Activated naive CD4-positive, alpha-beta T cell treated with Interleukin-2 at 50 U/mL for 16 hours (primary cell): ENCODE data around the gene TGM5.
"Not testable (repeated sequence)": the region's sequence is repeated elsewhere in the genome, so short reads cannot be mapped to it uniquely, and the experiment has no call there.

ENCODE experiments used
- DNase-seq: peaks from one replicate; pipeline ENCODE4 v3.0.0-alpha.2; 2020

Gene TGM5, protein sequence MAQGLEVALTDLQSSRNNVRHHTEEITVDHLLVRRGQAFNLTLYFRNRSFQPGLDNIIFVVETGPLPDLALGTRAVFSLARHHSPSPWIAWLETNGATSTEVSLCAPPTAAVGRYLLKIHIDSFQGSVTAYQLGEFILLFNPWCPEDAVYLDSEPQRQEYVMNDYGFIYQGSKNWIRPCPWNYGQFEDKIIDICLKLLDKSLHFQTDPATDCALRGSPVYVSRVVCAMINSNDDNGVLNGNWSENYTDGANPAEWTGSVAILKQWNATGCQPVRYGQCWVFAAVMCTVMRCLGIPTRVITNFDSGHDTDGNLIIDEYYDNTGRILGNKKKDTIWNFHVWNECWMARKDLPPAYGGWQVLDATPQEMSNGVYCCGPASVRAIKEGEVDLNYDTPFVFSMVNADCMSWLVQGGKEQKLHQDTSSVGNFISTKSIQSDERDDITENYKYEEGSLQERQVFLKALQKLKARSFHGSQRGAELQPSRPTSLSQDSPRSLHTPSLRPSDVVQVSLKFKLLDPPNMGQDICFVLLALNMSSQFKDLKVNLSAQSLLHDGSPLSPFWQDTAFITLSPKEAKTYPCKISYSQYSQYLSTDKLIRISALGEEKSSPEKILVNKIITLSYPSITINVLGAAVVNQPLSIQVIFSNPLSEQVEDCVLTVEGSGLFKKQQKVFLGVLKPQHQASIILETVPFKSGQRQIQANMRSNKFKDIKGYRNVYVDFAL

DNA sequence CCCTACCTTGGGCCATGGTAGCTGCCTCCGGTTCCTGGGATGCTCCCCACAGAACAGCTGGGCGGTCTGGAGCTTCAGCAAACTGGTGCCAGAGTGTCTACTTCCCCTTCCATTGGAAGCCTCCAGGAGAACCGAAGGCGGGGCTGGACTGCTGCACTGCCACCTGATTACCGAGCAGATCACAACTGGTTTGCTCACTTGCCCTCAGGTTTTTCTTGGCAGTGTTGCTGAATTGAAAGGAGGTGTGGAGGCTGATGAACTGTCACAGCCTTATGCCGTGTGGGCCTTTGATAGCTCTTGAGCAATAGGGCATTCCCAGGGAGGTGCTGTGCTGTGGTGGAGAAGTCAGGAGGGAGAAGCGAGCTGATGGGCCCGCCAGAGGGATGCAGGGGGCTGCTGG is at the start of gene TGM5:
Gene TGM5, minus strand, starts transcription at position 95 of the 400 bp plus-strand sequence. Its CDS starts 79 bp downstream, at position 16.
- no peak for DNase-seq

DNA sequence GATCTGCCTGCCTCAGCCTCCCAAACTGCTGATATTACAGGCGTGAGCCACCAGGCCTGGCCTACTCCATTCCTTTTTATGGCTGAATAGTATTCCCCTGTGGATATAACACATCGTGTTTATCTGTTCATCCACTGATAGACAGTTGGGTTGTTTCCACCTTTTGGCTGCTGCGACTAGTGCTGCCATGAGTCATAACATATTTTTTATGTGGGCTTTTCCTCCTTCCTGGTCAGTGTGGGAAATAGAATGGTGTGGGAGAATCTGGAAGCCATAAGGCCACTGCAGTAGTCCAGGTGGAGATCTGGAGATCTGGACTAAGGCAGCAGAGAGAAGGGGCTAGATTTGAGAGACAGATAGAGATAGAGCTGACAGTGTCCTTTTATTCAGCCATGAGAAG is 47.4 kb upstream of the TGM5 start:
- no peak for DNase-seq

DNA sequence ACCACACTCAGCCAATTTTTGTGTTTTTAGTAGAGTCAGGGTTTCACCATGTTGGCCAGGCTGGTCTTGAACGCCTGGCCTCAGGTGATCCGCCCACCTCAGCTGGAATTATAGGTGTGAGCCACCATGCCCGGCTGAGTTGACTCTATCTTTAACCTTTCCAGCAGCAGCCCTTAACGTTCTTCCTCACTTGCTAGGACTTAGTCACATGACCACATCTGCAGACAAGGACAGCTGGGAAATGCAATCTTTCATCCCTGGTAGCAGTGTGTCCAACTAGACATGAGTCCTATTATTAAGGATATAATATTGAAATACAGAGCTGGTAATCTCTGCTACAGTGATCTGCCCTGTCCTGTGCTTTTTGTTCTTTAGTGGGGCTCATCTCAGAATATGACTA is 45.6 kb upstream of the TGM5 start:
- DNase-seq = no peak

DNA sequence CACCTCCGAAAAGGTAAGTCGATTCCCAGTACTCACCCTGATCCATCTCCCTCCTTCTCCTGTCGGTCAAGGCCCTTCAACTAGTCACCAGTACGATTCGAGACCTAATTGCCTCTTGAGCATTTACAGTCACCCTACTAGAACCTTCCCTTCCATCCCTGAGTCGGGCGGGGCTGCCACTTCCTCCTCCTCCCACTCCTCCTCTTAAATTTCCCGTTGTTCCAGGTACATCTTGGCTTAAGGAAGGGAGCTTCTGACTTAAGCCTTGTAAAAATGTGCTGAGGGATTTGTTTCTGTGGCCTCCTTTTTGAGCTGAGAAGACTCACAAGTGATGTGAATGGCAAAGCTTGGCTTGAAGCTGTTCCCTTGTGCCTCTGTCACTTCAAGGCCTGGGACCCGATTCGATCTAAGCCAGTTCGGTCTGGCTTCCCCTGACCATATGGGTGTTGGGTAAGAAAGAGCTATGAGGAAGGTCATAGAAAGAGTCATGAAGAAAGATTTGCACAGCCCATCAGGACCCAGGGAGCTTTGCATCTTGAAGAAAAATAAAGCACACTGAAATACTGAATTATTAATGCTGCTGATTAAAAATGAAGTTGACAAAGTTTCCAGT is 35.6 kb upstream of the TGM5 start, which contains the start of gene TGM7:
Gene TGM7, minus strand, starts transcription at position 51 of the 613 bp plus-strand sequence.
- no peak for DNase-seq

DNA sequence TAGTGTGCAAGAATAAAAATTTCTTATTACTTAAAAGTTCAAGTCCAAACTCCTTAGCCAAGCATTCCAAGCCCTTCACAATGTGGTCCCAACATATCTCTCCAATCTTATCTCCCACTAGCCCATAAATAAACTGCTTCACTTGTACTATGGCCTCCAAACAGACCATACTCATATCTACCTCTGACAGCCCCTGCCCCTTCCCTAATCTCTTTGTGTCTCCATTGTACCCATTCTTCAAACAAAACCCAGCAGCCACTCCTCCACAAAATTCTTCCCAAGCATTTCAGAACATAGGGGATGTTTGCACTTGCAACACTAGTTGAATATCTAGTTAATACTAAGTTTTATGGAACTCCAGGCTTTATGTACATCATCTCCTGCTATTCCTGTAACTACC is 33.2 kb upstream of the TGM5 start:
- DNase-seq = no peak

DNA sequence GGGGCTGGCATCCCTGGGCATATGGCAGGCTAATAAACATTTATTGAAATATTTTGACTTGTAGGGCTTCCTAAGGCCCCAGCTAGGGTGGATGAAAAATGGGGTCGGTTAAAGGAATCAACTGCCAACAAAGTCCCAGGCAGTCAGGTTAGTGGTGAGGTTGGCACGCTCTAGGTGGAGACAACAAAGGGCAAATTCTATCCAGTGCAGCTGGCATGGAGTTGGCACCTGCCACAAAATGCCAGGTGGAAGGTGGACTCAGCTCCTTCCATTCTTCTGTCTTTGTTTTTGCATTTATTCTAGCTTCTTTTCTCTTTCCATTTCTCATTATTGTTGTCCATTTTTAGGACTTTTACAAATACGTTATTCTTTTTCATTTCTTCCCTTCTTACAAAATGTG is 32.7 kb upstream of the TGM5 start:
- DNase-seq = no peak

DNA sequence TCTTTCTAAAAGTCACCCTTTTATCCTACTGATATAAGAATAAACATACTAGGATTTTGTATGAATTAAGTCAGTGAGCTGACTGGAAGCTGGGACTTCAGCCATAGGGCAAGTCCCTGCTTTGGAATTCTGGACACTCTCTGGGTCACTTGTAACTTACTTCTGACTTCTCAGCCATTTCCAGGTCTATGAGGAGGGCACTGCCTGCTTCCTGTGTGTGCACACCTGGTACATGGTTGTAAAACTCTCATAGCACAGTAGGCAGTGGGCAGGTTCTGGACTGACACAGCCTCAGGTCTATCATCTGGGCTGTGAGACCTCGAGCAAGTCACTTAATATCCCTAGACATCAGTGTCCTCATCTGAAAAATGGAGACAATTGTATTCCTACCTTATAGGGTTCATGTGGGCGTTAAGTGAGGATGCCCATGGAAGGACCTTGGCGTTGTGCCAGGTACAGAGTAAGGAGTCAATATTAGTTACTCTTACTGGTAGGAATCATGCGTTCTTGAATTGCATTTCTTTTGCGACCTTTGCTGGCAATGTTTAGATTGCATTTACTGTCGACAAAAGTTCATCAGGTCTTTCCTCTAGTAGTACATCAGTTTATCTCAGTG is 27.5 kb upstream of the TGM5 start:
- no peak for DNase-seq

DNA sequence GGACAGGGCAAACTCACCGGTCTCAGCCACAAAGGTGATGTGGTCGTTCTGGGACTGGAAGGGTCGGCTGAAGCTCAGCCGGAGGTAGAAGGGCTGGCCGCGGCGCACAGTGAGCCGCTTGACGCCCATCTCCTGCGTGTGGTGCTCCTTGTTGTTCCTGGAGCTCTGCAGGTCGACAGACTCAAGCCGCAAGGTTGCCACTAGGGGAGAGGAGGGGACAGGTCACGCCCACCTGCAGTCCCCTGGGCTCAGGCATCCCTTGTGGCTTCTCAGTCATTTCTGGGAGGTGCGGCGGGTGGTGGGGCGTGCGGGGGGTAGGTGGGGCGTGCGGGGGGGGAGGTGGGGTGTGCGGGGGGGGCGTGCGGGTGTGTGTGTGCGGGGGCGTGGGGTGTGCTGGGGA is 26.7 kb upstream of the TGM5 start:
- peak; percentile 14 for DNase-seq

DNA sequence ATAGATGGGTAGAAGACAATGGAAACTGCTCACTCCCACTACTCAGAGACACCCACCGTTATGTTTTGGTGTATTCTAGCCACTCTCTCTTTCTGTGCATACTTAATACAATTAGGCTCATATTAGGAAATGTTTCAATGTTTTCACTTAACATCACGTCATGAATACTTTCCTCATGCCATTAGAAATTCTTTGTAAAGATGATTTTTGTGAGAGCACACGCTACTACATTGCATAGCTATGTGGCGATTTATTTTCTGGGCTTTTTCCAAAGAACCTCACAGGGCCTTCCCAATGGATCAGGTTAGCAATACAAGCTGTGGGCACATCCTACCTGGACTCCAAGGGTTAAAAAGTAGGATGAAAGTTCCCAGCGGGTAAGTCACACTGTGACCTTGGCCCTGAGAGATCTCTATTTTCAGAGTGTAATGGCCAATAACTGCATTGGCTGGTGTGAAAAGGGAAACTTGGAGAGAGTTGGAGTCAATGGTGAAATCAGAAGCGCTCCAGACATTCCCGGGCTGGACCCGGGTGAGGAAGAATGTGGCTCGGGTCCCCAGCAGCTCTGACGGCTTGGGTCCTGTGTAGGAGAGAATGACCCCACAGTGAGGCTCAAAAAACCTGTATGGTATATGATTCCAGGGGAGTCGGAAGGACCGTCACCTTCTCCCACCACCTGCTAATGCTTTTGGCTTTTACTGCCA is 25.8 kb upstream of the TGM5 start:
- no peak for DNase-seq

DNA sequence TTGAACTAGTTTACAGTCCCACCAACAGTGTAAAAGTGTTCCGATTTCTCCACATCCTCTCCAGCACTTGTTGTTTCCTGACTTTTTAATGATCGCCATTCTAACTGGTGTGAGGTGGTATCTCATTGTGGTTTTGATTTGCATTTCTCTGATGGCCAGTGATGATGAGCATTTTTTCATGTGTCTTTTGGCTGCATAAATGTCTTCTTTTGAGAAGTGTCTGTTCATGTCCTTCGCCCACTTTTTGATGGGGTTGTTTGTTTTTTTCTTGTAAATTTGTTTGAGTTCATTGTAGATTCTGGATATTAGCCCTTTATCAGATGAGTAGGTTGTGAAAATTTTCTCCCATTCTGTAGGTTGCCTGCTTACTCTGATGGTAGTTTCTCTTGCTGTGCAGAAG is 22.9 kb upstream of the TGM5 start:
- DNase-seq = not testable (repeated sequence)

DNA sequence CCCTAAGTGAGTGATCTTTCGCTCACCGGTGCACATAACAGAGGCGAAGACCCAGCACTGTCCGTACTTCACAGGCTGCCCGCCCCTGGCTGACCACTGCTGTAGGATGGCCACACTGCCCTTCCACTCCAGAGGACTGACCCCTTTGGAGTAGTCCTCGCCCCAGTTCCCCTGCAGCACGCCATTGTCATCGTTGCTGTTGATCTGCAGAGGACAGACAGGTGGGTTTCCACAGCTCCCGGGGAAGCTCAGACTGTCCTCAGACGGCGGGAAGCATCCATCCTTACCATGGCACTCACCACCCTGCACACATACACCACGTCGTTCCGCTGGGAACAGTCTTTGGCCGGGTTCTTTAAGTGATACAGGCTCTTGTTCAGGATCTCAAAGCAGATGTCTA is 20.5 kb upstream of the TGM5 start:
- DNase-seq = no peak

DNA sequence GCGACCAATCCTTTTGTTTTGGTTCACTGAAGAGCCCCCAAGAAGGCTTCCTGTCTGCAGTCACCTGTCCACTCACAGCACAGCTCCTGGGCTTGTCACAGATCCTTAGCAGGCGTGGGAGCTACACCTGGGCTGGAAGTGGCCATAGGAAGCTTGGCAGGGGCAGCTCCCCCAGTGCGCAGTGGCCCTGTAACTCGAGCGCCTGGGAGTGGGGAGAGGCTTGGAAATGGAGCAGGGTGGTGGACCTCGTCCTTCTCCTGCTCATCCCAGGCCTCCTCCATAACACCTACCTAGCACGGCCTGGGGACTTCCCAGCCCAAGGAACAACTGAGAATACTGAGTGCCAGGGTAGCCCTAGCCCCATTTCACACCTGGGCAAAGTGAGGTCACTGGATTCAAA is 19.3 kb upstream of the TGM5 start:
- DNase-seq = no peak

DNA sequence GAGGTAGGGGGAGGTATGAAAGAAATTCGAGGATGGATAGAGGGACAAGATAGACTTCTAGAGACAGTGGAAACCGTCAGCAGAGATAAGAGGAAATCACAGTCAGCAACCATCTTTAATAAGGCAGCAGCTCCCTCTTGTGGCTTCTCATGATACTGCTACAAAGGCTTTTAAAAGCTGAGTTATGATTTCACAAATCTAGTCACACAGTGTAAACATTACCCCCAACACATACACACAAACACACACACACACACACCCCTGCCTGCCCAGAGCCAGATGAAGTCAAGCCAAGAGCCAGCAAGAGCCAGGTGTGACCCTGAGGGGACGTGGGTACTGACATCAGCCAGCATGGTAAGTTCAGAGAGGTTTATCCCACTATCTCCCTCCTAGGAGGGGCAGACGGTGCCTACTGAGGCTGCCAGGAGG is 18.9 kb upstream of the TGM5 start:
- DNase-seq = peak; percentile 42

DNA sequence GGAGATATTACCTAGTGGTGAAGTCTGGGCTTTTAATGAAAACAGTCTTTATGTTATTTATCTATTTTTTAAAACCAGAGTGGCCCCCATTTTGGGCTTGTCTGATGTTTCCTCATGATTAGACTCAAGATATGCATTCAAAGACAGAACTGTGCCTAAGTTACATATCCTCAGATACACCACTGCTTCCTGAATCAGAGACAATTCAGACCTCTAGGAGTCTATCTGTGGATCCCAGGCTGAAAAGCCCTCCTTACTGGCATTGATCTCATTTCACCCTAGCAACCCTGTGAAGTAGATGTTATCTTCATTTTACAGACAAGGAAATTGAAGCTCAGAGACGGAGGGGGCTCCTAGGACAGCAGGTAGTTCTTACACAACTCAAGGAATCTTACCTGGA is 16.8 kb upstream of the TGM5 start:
- DNase-seq = no peak

DNA sequence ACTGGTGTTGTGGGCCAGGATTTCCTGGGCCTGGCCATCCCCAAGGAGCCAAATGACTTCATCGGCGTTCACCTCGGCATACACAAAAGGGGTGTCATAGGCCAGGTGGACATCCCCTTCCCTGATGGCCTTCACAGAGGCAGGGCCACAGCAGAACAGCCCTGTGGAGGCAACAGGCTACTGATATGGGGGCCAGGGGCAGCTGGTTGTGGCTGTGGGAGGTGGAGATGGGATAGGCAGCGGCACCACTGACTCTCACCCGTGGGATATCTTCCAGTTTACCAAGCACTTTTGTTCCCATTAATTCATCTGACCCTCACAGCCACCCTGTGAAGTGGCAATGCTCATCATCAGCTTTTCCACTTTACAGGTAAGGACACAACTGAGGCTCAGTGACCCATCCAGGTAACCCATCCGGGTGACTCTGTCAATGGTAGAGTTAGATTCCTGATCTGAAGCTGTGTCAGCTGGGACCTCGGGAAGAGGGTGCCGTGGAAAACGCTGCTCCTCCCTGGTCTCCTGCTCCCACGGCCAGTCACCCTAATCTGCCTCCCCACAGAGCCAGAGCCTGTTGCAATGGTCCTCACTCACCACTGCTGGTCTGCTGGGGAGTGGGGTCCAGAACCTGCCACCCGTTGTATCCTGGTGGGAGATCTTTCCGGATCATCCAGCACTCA is 15.3 kb upstream of the TGM5 start:
- no peak for DNase-seq

DNA sequence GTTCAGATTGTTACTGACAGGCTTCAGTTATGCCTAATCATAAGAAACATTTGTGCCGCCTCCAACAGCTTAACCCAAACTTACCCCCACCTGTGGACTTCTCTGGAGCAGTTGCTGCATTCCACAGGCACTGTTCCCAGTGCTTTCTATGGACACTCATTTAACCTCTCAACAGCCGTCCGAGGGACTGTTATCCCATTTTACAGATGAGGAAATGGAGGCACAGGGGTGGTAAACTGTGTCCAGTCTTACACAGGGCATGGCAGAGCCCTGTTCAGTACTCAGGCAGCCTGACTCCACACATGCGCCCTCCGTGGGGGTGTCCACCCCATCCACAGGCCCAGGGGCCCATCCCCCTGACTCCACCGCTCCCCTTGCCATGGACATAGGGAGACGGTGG is 14.3 kb upstream of the TGM5 start:
- DNase-seq = no peak

DNA sequence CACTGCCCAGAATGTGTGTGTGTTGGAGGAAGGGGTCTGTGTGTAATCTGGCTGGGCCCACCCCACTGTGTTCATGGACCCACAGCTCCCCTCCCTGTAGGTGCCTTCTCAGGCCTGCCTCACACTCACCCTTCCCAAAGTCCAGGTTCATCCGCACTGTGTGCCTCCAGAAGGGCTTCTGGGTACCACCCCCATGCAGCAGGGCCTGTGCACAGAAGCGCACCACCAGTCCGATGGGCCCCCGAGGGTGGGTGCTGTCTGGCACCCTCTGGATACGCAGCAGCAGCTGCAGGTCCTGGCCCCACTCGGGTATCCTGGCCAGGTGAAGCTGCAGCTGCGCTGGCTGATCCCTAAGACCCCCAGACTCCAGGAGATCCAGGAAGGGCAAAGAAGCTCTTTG is 12.8 kb upstream of the TGM5 start:
- DNase-seq = no peak

DNA sequence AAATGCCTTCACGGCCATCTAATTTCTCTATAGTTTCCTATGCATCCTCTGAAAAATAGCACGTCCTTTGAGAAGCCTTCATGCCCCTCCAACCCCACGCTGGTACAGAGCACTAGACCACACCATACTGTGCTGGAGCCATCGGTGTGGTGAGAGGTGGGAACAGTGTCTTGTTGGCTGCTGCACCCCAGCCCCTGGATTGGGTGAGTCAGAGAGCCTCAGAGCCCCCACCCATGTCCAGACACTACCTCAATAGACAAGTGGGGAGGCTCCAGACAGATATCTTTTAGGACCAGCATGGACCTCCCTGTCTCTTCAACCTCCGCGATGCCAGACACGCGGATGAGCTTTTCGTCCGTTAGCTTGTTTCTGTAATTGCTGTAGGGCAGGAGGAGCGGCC is 12.1 kb upstream of the TGM5 start:
- no peak for DNase-seq

DNA sequence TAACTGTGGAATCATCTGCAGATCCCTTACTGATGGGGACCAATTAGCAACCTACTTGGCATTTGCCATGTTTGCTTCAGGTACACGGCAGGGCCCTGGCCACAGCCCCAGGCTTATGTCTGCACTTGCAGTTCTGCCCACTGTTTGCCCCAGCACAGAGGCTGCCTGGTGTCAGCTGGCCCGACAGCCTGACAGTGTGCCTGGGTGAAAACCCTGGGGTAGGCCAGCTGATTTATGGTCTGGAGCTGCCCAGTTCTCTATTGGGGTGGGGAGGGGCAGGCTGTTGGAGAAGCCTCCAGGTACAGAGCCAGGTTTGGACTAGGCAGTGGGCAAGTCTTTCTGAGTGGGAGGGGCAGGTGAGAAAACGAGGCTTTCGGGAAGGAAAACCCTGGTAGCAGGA is 11.2 kb upstream of the TGM5 start:
- DNase-seq = no peak

DNA sequence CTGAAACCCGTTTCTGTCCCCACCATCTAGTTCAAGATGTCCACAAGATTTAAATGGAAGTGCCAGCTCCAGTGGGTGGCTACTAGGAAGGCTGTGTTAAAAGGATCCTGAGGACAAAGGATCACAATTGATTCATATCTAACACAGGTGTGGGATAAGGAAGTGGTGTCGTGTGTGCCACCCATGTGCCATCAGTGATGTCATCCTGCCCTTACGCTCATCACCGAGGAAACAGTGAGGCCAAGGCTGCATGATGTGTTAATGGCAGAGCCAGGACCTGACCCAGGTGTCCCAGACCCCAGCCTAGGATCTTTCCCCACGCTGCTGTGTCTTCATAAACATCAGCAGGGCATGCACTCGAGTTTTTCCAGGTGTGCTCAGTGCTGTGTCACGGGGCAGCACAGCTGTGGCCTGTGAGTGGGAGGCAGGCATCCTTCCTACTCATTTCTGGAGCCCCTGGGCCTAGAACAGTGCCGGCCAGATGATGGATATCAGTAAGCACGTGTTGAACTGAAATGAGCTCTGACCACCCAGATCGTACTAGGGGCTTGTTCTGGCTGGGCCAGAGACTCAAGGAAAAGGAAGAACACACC is 10.6 kb upstream of the TGM5 start:
- no peak for DNase-seq

DNA sequence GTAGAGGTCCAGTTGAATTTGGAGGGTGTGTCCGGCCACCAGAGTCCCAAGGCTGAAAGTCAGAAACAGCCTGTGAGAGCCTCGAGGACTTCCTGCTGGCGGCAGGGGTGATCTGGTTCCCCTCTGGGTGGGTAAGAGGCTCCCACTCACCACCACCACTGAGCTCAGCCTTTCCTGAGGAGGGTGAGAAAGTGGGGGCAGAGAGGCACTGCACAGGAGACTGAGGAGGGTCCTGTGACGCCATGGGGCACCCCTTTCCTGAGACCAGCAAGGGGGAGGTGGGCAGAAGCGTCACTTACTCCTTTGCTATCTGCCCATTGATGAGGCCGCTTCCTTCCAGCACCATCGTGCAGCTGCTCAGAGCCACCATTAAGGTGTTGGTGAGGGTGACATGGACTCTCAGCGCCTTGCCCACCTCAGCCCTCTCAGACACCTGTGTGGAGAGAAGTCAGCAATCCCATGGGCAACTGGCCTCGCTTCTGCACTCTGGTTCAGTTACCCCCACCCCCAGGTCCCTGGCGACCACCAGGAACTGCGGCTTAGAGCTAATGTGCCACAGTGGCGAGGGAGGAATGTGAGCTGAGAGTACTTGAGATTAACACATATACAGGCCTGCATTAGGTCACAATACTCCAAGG is 10.0 kb upstream of the TGM5 start:
- DNase-seq = no peak
